ENCODE measurements around the gene SLC6A14. TPM values are rescaled to one million over a fixed set of nuclear protein-coding genes. Genes with fewer than 3 reads are reported as not detected.

The SLC6A14 gene
- total RNA-seq, 2 experiments from 2014 or later: not detected

DNA sequence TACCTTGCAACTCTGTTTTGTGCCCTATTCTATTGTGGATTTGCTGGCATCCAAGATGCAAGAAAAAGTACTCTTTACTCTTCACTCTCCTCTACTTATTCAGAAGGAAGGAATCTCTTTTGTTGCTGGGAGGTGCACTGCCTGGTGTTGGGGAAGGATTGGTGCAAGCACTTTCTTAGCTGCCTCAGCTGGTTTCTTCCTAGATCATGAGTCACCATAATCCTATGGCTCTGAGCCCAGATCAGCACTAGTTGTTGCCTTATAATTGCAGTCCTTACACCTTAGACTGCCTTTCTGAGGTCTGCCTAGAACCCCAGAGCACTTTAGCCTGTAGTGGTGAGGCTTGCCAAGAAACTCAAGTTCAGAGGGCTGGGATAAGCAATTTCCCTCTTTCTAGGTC is 63.4 kb downstream of the SLC6A14 start:
- H3K36me3 Mint-ChIP-seq: no peaks in the 10 kb centered on the region
- no peaks in the 10 kb centered on the region for H3K4me1 Mint-ChIP-seq
- no peak overlapping the region for H3K27ac Mint-ChIP-seq
- no peaks in the 10 kb centered on the region for H3K27me3 Mint-ChIP-seq
- ATAC-seq (ENCODE audit: low read depth): no peak
- DNase-seq: no peak
- no peaks in the 10 kb centered on the region for H3K9me3 Mint-ChIP-seq
- H3K4me3 Mint-ChIP-seq: no peak overlapping the region
- POLR2A ChIA-PET: no interaction called here

Other genes with a start within 250 kb of the SLC6A14 start
- not detected for gene CT83, start 26.4 kb downstream of the SLC6A14 start, total RNA-seq